Measurements from ENCODE around the gene DICER1.

DNA sequence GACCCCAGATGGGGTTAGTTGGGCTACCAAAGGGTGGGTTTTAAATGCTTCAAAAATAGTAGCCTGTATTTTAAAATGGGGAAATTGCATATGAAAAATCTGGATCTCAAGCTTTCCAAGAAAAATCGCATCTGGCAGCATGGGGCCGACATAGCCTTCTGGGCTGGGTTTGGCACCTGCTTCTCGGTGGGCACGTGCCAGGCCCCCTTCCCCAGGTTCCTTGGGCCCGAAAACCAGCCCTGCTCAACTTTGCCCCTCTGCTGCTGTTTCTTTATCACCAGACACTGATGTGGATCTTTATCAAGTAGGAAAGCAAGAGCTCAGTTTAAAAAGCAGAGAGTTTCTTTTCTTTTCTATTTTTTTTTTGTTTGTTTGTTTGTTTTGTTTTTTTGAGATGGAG lies 95.1 kb downstream of the DICER1 start:
- TF ChIP-seq, protein P1, sequence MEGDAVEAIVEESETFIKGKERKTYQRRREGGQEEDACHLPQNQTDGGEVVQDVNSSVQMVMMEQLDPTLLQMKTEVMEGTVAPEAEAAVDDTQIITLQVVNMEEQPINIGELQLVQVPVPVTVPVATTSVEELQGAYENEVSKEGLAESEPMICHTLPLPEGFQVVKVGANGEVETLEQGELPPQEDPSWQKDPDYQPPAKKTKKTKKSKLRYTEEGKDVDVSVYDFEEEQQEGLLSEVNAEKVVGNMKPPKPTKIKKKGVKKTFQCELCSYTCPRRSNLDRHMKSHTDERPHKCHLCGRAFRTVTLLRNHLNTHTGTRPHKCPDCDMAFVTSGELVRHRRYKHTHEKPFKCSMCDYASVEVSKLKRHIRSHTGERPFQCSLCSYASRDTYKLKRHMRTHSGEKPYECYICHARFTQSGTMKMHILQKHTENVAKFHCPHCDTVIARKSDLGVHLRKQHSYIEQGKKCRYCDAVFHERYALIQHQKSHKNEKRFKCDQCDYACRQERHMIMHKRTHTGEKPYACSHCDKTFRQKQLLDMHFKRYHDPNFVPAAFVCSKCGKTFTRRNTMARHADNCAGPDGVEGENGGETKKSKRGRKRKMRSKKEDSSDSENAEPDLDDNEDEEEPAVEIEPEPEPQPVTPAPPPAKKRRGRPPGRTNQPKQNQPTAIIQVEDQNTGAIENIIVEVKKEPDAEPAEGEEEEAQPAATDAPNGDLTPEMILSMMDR (IDR thresholded peaks at IDR 0.05; ENCODE audit: extremely low read depth in 1 of 2, insufficient read depth in 1 of 2, low read depth in 1 of 2, low read length in 2 of 2) = no peak
- no peak for TF ChIP-seq POLR2A (IDR thresholded peaks at IDR 0.05; ENCODE audit: low read depth, low read length)
- TF ChIP-seq, protein P2, sequence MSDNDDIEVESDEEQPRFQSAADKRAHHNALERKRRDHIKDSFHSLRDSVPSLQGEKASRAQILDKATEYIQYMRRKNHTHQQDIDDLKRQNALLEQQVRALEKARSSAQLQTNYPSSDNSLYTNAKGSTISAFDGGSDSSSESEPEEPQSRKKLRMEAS (IDR thresholded peaks at IDR 0.05; ENCODE audit: insufficient read depth, insufficient read length) = no peak
- no peak for TF ChIP-seq EZH2 (IDR thresholded peaks at IDR 0.05; ENCODE audit: borderline replicate concordance, low read depth, low read length, severe bottlenecking)
- no peak for TF ChIP-seq POLR2AphosphoS5 (IDR thresholded peaks at IDR 0.05; ENCODE audit: insufficient read depth, low read depth, low read length)
- TF ChIP-seq JUN (IDR thresholded peaks at IDR 0.05; ENCODE audit: borderline replicate concordance, insufficient read depth, insufficient read length, low read depth) = no peak
